Measurements from ENCODE around the gene LEPROT.

DNA sequence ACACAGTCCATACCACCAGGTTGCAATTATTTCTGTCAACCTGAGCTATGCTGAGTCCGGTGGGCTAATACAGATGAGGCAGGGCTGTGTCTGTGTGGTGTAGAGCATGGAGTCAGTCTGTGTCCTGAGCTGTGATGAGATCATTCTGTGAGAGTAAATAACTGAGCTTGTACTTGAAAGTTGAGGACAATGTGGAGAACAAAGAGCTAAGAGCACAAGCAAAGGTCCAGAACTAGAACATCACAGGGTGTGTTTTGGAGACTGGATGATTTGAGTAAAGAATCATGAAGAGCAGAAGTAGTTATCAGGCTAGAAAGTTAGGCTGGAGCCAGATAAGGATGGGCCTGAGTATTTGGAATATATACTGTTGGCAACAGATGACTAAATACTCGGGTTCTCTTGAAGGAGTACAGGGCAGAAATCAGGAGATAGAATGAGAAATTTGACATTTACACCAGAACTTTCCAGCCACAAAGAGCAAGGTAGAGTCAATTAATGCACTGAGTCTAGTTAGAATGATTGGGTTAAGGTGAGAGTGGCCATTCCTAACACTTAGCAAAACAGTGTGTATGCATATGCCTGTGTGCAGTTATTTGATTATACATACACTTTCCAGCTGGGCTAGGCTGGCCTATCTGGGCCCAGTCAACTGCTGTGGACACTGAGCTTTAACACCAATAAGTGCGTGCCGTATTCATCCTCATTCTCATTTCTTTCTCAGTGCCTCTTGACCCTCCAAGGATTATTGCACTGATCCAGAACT is 48.8 kb downstream of the LEPROT start:
- TF ChIP-seq YY1 (IDR thresholded peaks at IDR 0.05; ENCODE audit: insufficient read depth, insufficient read length) (no peak), ZNF274 (IDR thresholded peaks at IDR 0.05; ENCODE audit: low read depth, low read length) (no peak), SUZ12 (IDR thresholded peaks at IDR 0.05; ENCODE audit: extremely low read depth, insufficient read depth, insufficient read length) (no peak)
